Occipital lobe (tissue), 2 donors: ENCODE measurements around the gene SLC1A1. TPM values are rescaled to one million over a fixed set of nuclear protein-coding genes. Genes with fewer than 3 reads are reported as not detected.
"Not testable (repeated sequence)": the region's sequence is repeated elsewhere in the genome, so short reads cannot be mapped to it uniquely, and the experiment has no call there.

Experiments used
- DNase-seq: peaks from one replicate; lab custom pipeline; 2025; lab: John Stamatoyannopoulos, UW
- total RNA-seq: library from RNA; depleted of rRNA; stranded (reverse); fragments of >200 nt; gene quantifications from one replicate; pipeline ENCODE4 v1.2.3, GENCODE V29; 2014

The SLC1A1 gene
- total RNA-seq, 1 donor from 2014 or later, result 54.7 TPM

DNA sequence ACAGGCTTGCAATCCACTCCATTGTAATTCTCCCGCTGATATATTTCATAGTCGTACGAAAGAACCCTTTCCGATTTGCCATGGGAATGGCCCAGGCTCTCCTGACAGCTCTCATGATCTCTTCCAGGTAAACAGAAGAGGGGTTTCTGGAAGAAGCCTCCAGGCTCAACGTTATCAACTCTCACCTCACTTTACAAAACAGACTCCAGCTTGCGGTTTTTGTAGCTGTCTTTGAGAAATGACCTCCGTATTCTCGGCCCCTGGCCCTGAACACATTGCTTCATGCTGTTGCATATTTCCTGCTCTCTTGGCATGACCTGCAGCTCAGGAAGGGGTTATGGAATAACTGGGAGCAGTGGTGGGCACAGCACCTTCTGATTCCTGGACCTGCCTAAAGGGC is 85.7 kb downstream of the SLC1A1 start:
- no peak for DNase-seq

- DNase-seq, result no peak
Measured at GRCh38 chr9:4576448-4576847, 86.2 kb downstream of the SLC1A1 start.

DNA sequence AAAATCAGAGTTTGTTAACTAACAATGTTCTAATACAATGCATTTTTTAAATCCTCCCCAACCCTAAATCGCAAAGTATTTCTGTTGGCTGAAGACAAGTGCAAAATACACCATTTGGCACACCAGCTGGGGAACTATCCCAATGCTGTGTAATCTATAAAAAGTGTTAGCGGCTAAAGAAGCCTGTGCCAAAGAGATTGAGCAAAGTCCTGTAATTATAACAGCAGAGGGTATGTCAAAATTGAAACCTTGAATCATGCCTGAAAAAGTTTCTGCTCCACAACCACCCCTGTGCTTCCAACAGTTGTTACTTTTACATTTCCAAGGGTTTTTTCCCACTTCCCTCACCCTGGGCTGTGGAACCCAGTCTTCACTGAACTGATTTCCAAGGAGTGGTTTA is 88.7 kb downstream of the SLC1A1 start:
- DNase-seq, result no peak

DNA sequence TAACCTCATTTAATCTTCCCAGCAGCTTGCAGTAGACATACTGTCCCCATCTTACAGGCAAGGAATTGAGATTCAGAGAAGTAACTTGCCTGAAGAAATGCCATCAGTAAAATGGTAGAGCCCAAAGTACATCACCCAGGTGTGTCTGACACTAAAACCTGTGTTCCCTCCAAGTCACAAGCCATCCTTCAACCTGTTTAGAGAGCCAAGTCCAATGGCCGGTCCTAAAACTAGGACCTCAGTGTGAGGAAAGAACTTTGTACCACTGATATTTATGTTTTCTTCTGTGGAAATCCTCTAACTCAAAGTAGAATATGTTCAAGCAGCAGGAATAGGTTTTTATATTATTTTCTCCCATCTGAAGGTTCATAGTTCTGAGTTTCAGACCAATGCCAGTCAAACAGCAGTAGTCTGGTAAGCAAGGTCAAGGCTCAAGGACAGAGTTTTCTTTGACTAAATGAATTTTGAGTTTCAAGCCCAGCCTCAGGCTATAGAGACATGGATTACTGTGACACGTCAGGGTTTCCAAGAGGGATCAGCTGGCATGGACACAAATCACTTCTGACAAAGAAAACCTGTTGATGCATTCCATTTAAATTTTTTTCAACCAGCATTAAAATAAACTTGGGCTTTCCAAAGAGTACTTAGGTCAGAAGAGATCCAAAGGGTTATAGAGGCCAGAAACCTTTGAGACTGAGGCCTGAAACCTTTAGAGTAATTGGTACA is 90.9 kb downstream of the SLC1A1 start:
- no peak for DNase-seq

GRCh38 chr9:4581861-4582565 is 91.7 kb downstream of the SLC1A1 start:
- DNase-seq, result no peak

- no peak for DNase-seq
Measured at GRCh38 chr9:4583001-4583400, 92.7 kb downstream of the SLC1A1 start.

DNA sequence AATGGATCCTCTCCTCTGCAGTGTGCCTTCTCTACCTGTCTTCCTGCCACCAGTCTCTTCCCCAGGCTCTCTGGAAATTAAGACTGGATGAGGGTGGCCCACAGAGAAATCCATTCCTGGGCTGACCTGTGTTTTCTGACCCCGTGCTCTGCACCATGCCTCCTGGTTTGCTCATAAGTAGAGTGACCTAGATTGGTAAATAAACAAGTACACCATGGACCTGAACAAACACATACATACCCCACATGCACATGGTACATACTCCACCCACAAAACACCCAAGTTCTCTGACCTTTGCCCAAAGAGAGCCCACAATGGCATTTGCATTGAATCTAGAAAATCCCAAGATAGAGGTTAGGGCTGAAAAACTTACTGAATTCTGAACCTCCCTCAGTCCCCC is 94.4 kb downstream of the SLC1A1 start:
- no peak for DNase-seq

GRCh38 chr9:4585135-4585534 is 94.9 kb downstream of the SLC1A1 start:
- no peak for DNase-seq

GRCh38 chr9:4588721-4589120 is 98.5 kb downstream of the SLC1A1 start:
- no peak for DNase-seq

GRCh38 chr9:4590430-4591122 is 100.3 kb downstream of the SLC1A1 start:
- no peak for DNase-seq

GRCh38 chr9:4591123-4591500 is 100.8 kb downstream of the SLC1A1 start:
- DNase-seq, result no peak

DNA sequence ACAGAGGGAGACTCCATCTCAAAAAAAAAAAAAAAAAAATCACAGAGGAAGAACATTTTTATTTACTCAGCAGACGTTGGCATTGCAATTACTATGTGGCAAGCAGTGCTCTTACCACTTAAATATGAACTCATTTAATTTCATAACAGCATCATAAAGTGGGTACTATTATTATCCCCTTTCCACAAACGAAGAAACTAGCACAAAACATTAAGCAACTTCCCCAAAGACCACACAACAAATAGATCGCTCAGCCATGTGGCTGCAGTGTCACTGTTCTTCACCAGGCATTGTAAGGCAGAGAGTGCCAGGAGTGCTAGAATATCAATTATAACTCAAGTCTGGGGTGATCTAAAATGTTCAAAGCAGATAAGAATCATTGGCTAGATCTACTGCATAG is 102.0 kb downstream of the SLC1A1 start:
- no peak for DNase-seq

- DNase-seq, result no peak
Measured at GRCh38 chr9:4592886-4593285, 102.6 kb downstream of the SLC1A1 start.

DNA sequence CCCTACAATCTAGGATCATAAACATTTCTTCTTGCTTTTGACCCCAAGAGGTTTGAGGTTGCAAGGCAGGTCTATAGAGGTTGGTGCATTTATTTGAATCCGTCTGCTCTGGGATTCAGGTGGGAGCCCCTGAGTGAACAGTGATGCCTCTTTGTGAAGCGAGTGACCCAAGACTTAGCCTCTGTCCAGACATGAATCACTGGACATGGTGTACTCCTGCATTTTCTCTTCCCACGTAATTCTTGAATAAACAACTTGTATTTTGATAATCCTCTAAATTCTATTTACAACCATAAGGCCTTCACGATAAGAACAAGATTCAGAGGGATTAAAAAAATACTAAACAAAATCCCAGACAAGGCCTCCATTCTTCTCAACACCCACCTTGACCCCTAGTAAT is 104.3 kb downstream of the SLC1A1 start:
- no peak for DNase-seq

GRCh38 chr9:4594994-4595393 is 104.7 kb downstream of the SLC1A1 start:
- DNase-seq, result no peak

DNA sequence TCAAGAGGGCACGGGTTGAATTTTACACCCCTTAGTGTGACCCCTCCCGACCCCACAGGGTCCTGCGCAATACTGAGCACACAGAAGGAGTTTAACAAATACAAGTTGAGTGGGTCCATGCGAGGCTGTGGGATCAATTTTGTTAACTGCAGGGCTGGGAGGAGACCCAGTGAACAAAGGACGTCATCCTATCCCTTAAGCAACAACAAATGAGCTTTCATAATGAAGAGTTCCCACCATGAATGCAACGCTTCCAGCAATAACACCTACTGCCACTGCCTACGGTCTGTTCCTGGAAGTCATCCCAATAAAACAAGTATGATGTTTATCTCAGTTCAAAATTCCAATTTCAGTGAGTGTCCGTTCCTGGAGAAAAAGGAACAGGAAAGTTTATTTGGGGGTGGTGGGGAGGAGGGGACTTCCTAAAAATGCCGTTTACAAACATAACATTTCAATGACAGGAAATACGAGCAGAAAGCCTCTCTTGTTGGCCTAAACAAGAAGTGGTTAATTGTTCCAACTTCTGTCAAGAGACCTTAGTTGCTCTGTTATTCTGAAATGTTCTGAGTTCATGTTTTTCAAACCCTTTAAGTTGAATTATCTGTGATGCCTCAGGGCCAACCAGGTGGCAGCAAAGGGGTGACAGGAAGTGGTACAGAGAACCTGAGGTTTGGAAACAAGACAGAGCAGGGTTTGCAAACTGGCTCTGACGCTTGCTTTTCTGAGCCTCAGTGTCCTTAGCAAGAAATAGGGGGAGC is 106.1 kb downstream of the SLC1A1 start:
- no peak for DNase-seq

DNA sequence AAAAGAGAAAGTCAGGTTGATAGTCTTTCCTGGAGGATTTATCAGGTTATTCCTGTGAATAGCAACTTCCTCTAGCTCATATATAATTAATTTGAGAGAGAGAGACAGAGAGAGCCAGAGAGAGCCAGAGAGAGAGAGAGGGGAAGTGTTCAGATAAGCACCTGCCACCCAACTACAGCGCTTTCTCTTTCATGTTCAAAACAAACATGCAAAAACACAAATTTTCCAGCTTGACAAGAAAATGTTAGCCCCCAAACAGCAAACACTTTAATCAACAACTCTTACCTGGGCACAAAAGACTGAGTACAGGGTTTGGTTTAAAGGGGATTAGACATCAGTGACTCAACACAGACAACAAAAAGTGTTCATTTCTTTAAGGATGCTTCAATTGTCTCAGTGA is 110.1 kb downstream of the SLC1A1 start:
- no peak for DNase-seq

- DNase-seq, result no peak
Measured at GRCh38 chr9:4603830-4604229, 113.6 kb downstream of the SLC1A1 start.

DNA sequence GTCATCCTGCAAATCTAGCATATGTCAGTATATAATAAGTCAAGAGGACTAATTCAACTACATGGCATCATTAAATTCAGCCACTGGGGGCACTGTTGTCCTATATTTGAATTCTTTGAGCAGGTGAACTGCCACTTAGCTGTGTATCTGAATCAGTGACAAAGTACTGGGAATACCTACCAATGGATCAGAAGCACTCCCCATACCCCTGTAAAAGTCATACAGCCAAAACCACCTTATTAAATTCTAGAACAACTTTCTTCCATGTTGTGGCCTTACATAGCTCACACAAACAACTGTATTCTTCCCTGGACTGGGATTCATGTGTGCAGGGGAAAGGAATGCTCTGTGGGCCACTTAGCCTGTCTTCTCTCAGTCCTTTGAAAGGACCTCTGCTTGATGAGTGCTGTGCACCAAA is 114.4 kb downstream of the SLC1A1 start:
- DNase-seq, result peak; percentile 4

GRCh38 chr9:4606033-4606432 is 115.8 kb downstream of the SLC1A1 start:
- DNase-seq, result not testable (repeated sequence)

DNA sequence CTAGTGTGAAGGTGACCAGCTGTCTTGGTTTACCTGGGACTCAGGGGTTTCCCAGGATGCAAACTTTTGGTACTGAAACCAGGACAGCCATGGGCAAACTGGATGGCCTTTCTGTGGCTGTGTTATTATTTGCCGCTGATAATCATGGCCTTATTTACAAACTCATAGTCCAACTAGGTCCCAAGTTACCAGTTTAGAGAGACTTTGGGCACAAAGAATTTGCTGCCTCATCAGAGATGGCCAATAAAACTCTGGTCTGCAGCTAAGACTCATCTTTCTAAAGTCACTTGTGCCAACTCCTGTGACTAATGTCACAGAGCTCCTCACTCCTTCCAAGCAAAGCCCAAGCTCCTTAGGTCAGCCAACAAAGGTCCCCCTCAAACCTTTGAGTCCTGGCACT is 124.4 kb downstream of the SLC1A1 start:
- DNase-seq, result no peak

GRCh38 chr9:4615251-4615650 is 125.0 kb downstream of the SLC1A1 start:
- DNase-seq, result no peak
